RKO (cell line): ENCODE results near the gene CPA1.
"Not testable (repeated sequence)": the region's sequence is repeated elsewhere in the genome, so short reads cannot be mapped to it uniquely, and the experiment has no call there.

Source experiments
- DNase-seq: peaks from one replicate; pipeline ENCODE4 v3.0.0-alpha.2; 2016; ENCODE audit warnings: low spot score

The CPA1 gene

DNA sequence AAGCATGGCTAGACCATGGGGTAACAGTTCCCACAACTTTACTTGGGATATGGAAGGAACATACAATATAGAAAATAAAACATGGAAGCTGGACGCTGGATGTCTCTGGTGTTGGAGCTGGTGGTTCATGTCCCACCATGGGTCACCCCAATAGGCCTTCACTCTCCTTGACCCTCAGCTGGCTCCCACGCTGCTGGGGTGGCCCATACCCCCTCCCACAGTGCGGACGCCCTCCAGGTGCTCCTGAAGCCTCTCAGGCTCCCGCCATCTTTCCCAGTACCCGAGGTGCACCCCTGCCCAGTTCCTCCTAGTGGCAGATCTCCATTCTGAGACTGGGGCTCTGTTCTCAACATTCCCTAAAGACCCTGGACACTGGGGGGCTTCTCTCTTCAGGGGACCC lies 5.8 kb upstream of the CPA1 start:
- DNase-seq = no peak

- not testable (repeated sequence) for DNase-seq
Observed at GRCh38 chr7:130376461-130376860, 3.8 kb upstream of the CPA1 start.

GRCh38 chr7:130377178-130377577 lies 3.1 kb upstream of the CPA1 start:
- no peak for DNase-seq

- no peak for DNase-seq
Observed at GRCh38 chr7:130379019-130379418, 1.3 kb upstream of the CPA1 start.

GRCh38 chr7:130379532-130379920 lies 768 bp upstream of the CPA1 start:
- DNase-seq = no peak

DNA sequence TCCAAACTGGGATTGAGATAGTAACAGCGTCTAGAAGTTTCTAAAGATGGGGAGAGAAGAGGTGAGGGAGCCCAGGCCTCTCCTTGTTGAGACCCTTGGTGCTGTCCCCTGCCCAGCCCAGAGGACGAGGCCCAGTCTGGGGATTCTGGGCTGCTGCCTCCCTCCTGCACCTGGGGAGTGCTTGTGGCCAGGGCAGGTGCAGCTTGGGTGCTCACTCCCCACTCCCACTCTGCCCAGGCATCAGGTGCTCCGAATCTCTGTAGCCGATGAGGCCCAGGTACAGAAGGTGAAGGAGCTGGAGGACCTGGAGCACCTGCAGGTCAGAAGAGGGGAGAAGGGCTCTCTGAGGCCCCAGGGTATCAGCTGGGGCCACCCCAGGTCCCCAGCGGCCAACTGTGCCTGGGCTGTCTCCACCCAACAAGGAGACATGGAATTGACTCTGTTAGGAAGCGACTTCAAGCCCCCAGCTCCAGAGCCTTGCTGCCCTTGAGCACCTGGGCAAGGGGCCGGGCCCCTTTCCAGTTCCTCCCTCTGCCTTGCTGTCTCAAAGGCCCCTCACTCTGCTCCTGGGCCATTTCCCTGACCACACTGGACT lies 664 bp downstream of the CPA1 start:
- no peak for DNase-seq

GRCh38 chr7:130381468-130382312 lies 1.4 kb downstream of the CPA1 start:
- DNase-seq = no peak

GRCh38 chr7:130383187-130383980 lies 3.1 kb downstream of the CPA1 start:
- DNase-seq = no peak

GRCh38 chr7:130384371-130384801 lies 4.1 kb downstream of the CPA1 start:
- no peak for DNase-seq

- DNase-seq = no peak
Observed at GRCh38 chr7:130384841-130385599, 4.7 kb downstream of the CPA1 start.

DNA sequence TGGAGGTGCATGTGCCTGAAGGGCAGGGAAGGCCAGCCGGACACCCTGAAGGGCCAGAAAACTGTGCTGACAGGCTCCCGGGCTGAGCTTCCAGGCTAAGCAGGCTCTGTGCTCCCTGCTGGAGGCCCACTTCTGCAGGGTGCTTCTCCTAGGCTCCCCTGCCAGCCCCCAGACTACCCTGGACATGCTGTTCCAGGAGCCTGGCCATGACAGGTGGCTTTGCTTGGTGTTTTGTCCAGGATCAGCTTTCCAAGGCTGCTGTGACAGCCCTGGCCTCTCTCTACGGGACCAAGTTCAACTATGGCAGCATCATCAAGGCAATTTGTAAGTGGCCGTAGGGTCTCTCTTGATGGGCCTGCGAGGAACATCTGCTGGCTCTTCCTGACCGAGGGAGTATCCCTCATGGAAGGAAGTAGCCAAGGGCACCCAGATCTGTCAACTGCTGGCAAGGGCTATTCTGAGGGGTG lies 5.3 kb downstream of the CPA1 start:
- no peak for DNase-seq

DNA sequence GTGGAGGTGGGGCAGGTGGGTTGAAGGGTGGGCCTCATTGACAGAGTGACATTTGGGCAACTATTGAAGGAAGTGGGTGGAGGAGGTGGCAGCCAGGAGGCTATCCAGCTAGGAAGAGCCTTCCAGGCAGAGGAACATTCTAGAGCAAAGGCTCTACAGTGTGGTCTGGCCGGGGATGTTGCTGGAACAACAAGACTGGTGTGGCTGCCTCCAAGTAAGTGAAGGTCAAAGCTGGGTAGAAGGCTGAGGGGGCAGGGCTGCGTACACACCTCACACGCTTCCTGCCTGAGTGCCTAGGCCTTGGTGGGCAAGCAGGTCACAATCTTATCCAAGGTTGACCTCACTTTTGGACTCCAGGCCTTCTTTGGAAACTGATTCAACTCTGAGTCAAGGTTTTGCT lies 6.6 kb downstream of the CPA1 start:
- no peak for DNase-seq

- DNase-seq = no peak
Observed at GRCh38 chr7:130387306-130387627, 7.0 kb downstream of the CPA1 start.

- DNase-seq = no peak
Observed at GRCh38 chr7:130387628-130388403, 7.5 kb downstream of the CPA1 start.

- DNase-seq = no peak
Observed at GRCh38 chr7:130388671-130389070, 8.4 kb downstream of the CPA1 start.

DNA sequence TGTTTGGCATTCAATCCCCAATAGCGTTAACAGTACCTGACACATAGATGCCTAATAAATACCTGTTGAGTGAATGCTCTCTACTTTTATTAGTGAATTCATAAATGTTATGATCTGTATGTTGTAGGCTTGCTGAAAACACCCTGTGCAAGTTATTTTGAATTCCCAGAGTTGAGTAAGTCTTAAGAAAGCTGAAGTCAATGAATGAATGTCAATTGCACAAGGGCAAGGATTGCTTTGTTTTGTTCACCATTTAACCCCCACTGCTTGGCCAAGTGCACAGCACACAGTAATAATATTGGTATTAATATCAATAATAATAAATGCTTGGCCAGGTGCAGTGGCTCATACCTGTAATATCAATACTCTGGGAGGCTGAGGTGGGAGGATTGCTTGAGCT lies 10.2 kb downstream of the CPA1 start:
- DNase-seq = no peak

DNA sequence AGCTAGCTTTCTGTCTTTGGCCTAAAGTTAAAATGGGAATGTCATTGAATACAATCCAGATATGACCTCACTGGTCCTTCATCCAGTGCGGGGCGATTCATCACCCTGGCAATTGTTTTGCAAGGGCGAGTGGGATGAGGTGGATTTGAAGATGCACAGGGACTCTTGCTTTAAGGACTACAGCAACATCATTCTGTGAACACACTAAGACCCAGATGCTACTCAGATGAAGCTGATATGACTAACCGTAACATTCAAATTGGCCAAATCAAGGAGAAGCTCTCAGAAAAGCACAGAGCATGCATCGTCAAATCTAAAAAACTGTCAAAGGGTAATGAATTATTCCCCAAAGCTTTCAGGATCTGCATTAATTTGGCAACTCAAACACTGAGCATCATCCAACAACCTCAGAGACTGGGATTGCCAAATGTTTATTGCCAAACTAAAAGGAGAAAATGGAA lies 12.8 kb downstream of the CPA1 start:
- DNase-seq = peak; percentile 9

DNA sequence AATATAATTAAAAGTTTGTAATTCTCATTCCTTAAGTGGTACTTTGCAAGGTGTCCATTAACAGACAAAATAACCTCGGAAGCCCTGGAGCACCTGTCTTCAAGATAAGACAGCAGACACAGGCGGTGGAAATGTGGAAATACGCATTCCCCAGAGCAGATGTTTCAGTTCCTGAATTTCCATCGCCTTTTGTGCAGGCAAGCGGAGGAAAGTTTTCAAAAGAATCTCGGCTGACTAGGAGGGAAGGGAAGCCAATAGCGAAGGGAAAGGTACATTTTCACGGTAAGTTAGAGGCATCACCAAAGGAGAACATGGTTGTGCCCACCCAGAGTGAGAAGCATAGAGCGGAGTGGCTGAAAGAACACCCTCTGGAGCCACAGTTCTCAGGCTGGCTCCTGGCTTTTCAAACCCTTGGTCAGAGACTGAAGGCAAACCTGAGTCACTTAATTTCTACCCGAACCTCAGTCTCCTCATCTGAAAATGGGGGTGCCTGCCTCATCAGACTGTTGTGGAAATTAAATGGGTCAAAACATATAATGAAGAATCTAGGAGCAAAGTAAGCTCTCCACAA lies 13.6 kb downstream of the CPA1 start:
- no peak for DNase-seq

DNA sequence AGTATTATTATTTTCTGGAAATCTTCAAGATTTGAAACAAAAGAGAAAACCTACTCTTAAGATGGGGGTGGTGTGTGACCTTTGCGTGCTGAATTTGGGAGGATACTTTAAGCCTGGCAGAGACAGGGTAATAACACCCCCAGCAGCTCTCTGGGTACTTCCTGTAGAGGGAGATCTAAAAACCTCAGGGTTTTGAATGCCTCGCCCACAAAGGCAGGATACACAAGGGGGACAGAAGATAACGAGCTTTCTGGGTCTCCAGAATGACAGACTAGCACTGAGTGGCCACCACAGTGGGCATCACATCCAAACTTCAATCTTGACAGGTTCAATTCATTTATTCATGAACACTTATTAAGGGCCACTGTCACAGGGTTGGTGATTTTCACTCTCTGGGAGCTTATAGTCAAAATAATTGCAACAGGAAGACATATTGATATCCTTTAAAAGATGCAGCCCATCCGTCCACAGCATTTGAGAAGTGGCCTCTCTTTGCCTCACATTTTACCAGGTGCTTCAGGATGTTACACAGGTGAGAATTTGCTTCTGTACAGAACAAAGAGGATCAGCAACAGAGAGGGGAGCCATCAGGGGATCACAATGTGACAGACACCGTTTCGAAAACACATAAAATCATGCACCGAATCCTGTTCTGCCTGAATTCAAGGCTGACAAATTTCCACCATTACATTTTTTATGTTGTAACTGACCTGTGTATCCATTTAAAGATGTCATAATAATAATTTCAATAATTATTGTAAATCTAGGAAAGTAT lies 14.3 kb downstream of the CPA1 start:
- DNase-seq = no peak

DNA sequence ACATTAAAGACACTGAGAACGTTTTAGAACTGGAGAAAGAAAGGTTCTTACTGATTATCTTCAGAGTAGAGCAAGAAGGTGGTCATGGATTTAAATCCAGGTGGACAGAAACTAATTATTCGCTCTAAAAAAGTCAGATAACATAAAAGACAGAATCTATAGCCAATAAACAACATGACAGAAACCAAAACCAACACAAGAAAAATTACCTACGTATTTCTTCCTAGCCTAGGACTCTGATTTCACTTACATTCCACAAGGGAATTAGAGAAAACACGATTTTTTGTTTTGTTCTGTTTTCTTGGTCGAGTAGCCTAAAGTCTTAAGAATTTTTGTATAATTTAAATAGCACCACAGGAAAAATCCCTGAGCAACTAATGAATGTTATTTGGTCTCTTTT lies 15.1 kb downstream of the CPA1 start:
- DNase-seq = no peak
